ENCODE results near the gene CHN1.

Gene CHN1

GRCh38 chr2:174918886-174919526, 86.2 kb downstream of the CHN1 start:
- Histone ChIP-seq H2BK120ac (ENCODE audit: insufficient read depth, low read length, poor library complexity) (no peak overlapping the region), H3K18ac (ENCODE audit: low read length) (no peak overlapping the region), H3K36me3 (ENCODE audit: control insufficient read depth in 1 of 2, insufficient read depth in 2 of 2, low read length in 2 of 2) (peaks cover 0 to 5% of the 10 kb centered on the region in 2 experiments), H3K79me2 (ENCODE audit: control insufficient read depth, insufficient read depth, low read length, poor library complexity) (no peaks in the 10 kb centered on the region), H3K27me3 (ENCODE audit: insufficient read depth, low read length) (no peaks in the 10 kb centered on the region), H3K79me1 (ENCODE audit: low read length) (no peaks in the 10 kb centered on the region), H3K4me3 (ENCODE audit: low read depth, low read length) (no peak overlapping the region), H3K23ac (ENCODE audit: low read length) (no peak overlapping the region), H3K27ac (ENCODE audit: low read depth, low read length) (no peak overlapping the region), H3K9ac (ENCODE audit: low read length) (no peak overlapping the region), H4K12ac (ENCODE audit: low read depth, low read length) (no peak overlapping the region), H4K8ac (ENCODE audit: low read depth, low read length) (no peak overlapping the region), H3K14ac (ENCODE audit: low read length) (no peak overlapping the region), H3K9me3 (ENCODE audit: insufficient read depth, low read depth, low read length) (no peaks in the 10 kb centered on the region), H2BK5ac (ENCODE audit: low read depth, low read length, poor library complexity) (no peak overlapping the region), H3K4ac (ENCODE audit: low read depth, low read length) (no peak overlapping the region), H2AFZ (ENCODE audit: insufficient read depth, low read length, poor library complexity) (no peak overlapping the region), H2BK12ac (ENCODE audit: low read length) (no peak overlapping the region), H3K4me2 (ENCODE audit: low read length) (peak overlapping the region; percentile 9), H4K91ac (ENCODE audit: low read depth, low read length) (no peak overlapping the region), H2AK5ac (ENCODE audit: low read length) (no peak overlapping the region), H3K4me1 (ENCODE audit: control insufficient read depth in 1 of 2, insufficient read depth in 2 of 2, low read length in 2 of 2) (no peaks in the 10 kb centered on the region)
- WGBS (ENCODE audit: extremely low coverage, insufficient coverage, insufficient read length): no CpG with 5 or more reads among the region's 1 CpG
- peak in 1 of 2 donors; percentile 56 for DNase-seq

- Histone ChIP-seq H3K79me2 (ENCODE audit: control insufficient read depth, insufficient read depth, low read length, poor library complexity) (no peaks in the 10 kb centered on the region), H4K8ac (ENCODE audit: low read depth, low read length) (no peak overlapping the region), H3K9ac (ENCODE audit: low read length) (no peak overlapping the region), H2AFZ (ENCODE audit: insufficient read depth, low read length, poor library complexity) (no peak overlapping the region), H3K79me1 (ENCODE audit: low read length) (no peaks in the 10 kb centered on the region), H3K27ac (ENCODE audit: low read depth, low read length) (no peak overlapping the region), H3K18ac (ENCODE audit: low read length) (no peak overlapping the region), H3K36me3 (ENCODE audit: control insufficient read depth in 1 of 2, insufficient read depth in 2 of 2, low read length in 2 of 2) (peaks cover 0 to 5% of the 10 kb centered on the region in 2 experiments), H3K4me3 (ENCODE audit: low read depth, low read length) (no peak overlapping the region), H3K9me3 (ENCODE audit: insufficient read depth, low read depth, low read length) (no peaks in the 10 kb centered on the region), H3K4me2 (ENCODE audit: low read length) (no peak overlapping the region), H3K4ac (ENCODE audit: low read depth, low read length) (no peak overlapping the region), H2AK5ac (ENCODE audit: low read length) (no peak overlapping the region), H3K14ac (ENCODE audit: low read length) (no peak overlapping the region), H4K12ac (ENCODE audit: low read depth, low read length) (no peak overlapping the region), H2BK120ac (ENCODE audit: insufficient read depth, low read length, poor library complexity) (no peak overlapping the region), H4K91ac (ENCODE audit: low read depth, low read length) (no peak overlapping the region), H3K27me3 (ENCODE audit: insufficient read depth, low read length) (no peaks in the 10 kb centered on the region), H2BK12ac (ENCODE audit: low read length) (no peak overlapping the region), H3K4me1 (ENCODE audit: control insufficient read depth in 1 of 2, insufficient read depth in 2 of 2, low read length in 2 of 2) (no peaks in the 10 kb centered on the region), H3K23ac (ENCODE audit: low read length) (no peak overlapping the region), H2BK5ac (ENCODE audit: low read depth, low read length, poor library complexity) (no peak overlapping the region)
- DNase-seq: peak in 1 of 2 donors; percentile 46
- no CpG with 5 or more reads among the region's 4 CpGs for WGBS (ENCODE audit: extremely low coverage, insufficient coverage, insufficient read length)
Measured at GRCh38 chr2:174916270-174916930, 88.8 kb downstream of the CHN1 start.

DNA sequence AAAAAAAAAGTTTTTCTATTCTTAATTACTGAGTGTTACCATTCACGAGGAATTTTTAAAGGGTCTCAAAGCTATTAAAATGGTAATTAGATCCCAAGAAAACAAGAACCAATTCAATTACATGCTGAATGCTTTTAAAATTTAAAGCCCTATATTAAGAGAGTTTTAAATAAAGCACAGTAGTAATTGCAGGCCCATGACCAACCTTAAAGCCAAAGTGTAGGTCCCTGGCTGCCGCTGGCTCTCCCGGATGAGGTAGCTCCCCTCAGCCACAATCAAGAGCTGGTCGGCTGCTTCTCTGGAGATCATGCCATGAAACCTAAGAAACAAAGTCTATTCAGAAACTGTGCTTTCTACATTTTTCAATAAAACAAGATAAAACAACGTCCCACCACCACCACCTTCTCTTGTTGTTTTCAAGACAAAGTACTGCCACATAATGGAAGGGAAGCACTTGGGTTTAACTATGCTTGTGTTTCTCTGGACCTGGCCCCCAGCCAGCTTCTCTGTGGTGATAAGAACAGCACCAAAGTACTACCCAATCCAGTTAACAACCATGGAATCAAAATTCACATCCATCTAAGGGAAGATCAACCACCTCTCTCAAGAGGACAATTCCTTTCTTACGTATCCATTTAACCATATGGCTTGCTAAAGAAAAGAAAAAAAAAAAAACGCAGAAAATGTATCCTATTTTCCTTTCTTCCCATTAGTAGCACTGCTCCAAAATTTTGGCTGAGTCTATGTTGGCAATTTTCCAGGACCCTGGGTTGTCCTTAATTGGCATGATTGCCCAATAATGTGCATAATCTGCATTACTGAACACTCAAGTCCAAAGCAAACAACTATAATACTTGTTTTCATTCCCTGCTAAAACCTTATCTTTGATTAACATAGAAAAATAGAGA, 90.1 kb downstream of the CHN1 start:
- Histone ChIP-seq H3K79me2 (ENCODE audit: control insufficient read depth, insufficient read depth, low read length, poor library complexity) (no peaks in the 10 kb centered on the region), H3K14ac (ENCODE audit: low read length) (no peak overlapping the region), H3K4me1 (ENCODE audit: control insufficient read depth in 1 of 2, insufficient read depth in 2 of 2, low read length in 2 of 2) (no peaks in the 10 kb centered on the region), H3K27me3 (ENCODE audit: insufficient read depth, low read length) (no peaks in the 10 kb centered on the region), H3K4me3 (ENCODE audit: low read depth, low read length) (no peak overlapping the region), H3K4me2 (ENCODE audit: low read length) (no peak overlapping the region), H3K23ac (ENCODE audit: low read length) (no peak overlapping the region), H2AK5ac (ENCODE audit: low read length) (no peak overlapping the region), H2BK12ac (ENCODE audit: low read length) (no peak overlapping the region), H3K9me3 (ENCODE audit: insufficient read depth, low read depth, low read length) (no peaks in the 10 kb centered on the region), H2AFZ (ENCODE audit: insufficient read depth, low read length, poor library complexity) (no peak overlapping the region), H3K9ac (ENCODE audit: low read length) (no peak overlapping the region), H3K79me1 (ENCODE audit: low read length) (no peaks in the 10 kb centered on the region), H4K91ac (ENCODE audit: low read depth, low read length) (no peak overlapping the region), H3K18ac (ENCODE audit: low read length) (no peak overlapping the region), H3K36me3 (ENCODE audit: control insufficient read depth in 1 of 2, insufficient read depth in 2 of 2, low read length in 2 of 2) (peaks cover 0 to 5% of the 10 kb centered on the region in 2 experiments), H3K27ac (ENCODE audit: low read depth, low read length) (no peak overlapping the region), H3K4ac (ENCODE audit: low read depth, low read length) (no peak overlapping the region), H2BK5ac (ENCODE audit: low read depth, low read length, poor library complexity) (no peak overlapping the region), H2BK120ac (ENCODE audit: insufficient read depth, low read length, poor library complexity) (no peak overlapping the region), H4K8ac (ENCODE audit: low read depth, low read length) (no peak overlapping the region), H4K12ac (ENCODE audit: low read depth, low read length) (no peak overlapping the region)
- no CpG with 5 or more reads among the region's 7 CpGs for WGBS (ENCODE audit: extremely low coverage, insufficient coverage, insufficient read length)
- no peak for DNase-seq

- Histone ChIP-seq H3K9ac (ENCODE audit: low read length) (no peak overlapping the region), H3K4me3 (ENCODE audit: low read depth, low read length) (no peak overlapping the region), H3K79me1 (ENCODE audit: low read length) (no peaks in the 10 kb centered on the region), H3K23ac (ENCODE audit: low read length) (no peak overlapping the region), H3K4me2 (ENCODE audit: low read length) (no peak overlapping the region), H4K12ac (ENCODE audit: low read depth, low read length) (no peak overlapping the region), H3K27me3 (ENCODE audit: insufficient read depth, low read length) (no peaks in the 10 kb centered on the region), H2AK5ac (ENCODE audit: low read length) (no peak overlapping the region), H2BK5ac (ENCODE audit: low read depth, low read length, poor library complexity) (no peak overlapping the region), H3K27ac (ENCODE audit: low read depth, low read length) (no peak overlapping the region), H2BK120ac (ENCODE audit: insufficient read depth, low read length, poor library complexity) (no peak overlapping the region), H4K91ac (ENCODE audit: low read depth, low read length) (no peak overlapping the region), H3K14ac (ENCODE audit: low read length) (no peak overlapping the region), H2AFZ (ENCODE audit: insufficient read depth, low read length, poor library complexity) (no peak overlapping the region), H3K79me2 (ENCODE audit: control insufficient read depth, insufficient read depth, low read length, poor library complexity) (no peaks in the 10 kb centered on the region), H2BK12ac (ENCODE audit: low read length) (no peak overlapping the region), H4K8ac (ENCODE audit: low read depth, low read length) (no peak overlapping the region), H3K18ac (ENCODE audit: low read length) (no peak overlapping the region), H3K9me3 (ENCODE audit: insufficient read depth, low read depth, low read length) (no peaks in the 10 kb centered on the region), H3K4me1 (ENCODE audit: control insufficient read depth in 1 of 2, insufficient read depth in 2 of 2, low read length in 2 of 2) (no peaks in the 10 kb centered on the region), H3K36me3 (ENCODE audit: control insufficient read depth in 1 of 2, insufficient read depth in 2 of 2, low read length in 2 of 2) (peaks cover 0 to 3% of the 10 kb centered on the region in 2 experiments), H3K4ac (ENCODE audit: low read depth, low read length) (no peak overlapping the region)
- WGBS (ENCODE audit: extremely low coverage, insufficient coverage, insufficient read length): no CpG with 5 or more reads among the region's 3 CpGs
- no peak for DNase-seq
Measured at GRCh38 chr2:174908284-174908683, 96.9 kb downstream of the CHN1 start.
